Keratinocyte (primary cell): ENCODE data around the gene MYH10. TPM values are rescaled to one million over a fixed set of nuclear protein-coding genes. Genes with fewer than 3 reads are reported as not detected.

Experiments
- DNase-seq: peaks from one replicate; pipeline ENCODE4 v3.0.0-alpha.2; 2011; ENCODE audit warnings: low read depth, missing footprints, low spot score
- FAIRE-seq: peaks from 2 replicates; lab custom pipeline; 2011; peaks lifted over from hg19 to GRCh38; lab: Jason Lieb, UNC
- H2AFZ ChIP-seq: 2 replicates; pipeline ENCODE4 v1.6.0; 2012; ENCODE audit warnings: low read length, control low read depth, inconsistent platforms; ENCODE audit not compliant: control insufficient read depth
- H3K27ac ChIP-seq: 2 replicates; pipeline ENCODE4 v1.5.1; 2011; ENCODE audit warnings: low read length; ENCODE audit not compliant: control insufficient read depth, insufficient read depth
- H3K27me3 ChIP-seq: 3 replicates; pipeline ENCODE4 v1.6.0; 2011; ENCODE audit warnings: low read length; ENCODE audit not compliant: control insufficient read depth, insufficient read depth; ENCODE audit errors: extremely low read depth
- H3K36me3 ChIP-seq, 2 experiments: 2 replicates in 1 of 2; 3 replicates in 1 of 2; pipeline ENCODE4 v1.5.1; 2011; ENCODE audit warnings: low read length in 2 of 2, mild to moderate bottlenecking in 1 of 2; ENCODE audit not compliant: control insufficient read depth in 2 of 2, insufficient read depth in 2 of 2; ENCODE audit errors: extremely low read depth in 1 of 2
- H3K4me1 ChIP-seq: 3 replicates; pipeline ENCODE4 v1.5.1; 2011; ENCODE audit warnings: low read length; ENCODE audit not compliant: control insufficient read depth, insufficient read depth; ENCODE audit errors: extremely low read depth
- H3K4me2 ChIP-seq: 3 replicates; pipeline ENCODE4 v1.6.0; 2011; ENCODE audit warnings: low read depth, low read length; ENCODE audit not compliant: control insufficient read depth, insufficient read depth; ENCODE audit errors: extremely low read depth
- H3K4me3 ChIP-seq, 3 experiments: fragments of 200-600 bp in 1 of 3; sonication (generic) in 1 of 3; 2 replicates in 2 of 3; 3 replicates in 1 of 3; pipeline ENCODE4 v1.5.1; 2011 to 2016; ENCODE audit warnings: low read length in 3 of 3, mild to moderate bottlenecking in 3 of 3, control low read depth in 2 of 3, inconsistent platforms in 1 of 3, low read depth in 1 of 3, mixed read lengths in 1 of 3, mixed run types in 1 of 3, moderate library complexity in 1 of 3; ENCODE audit not compliant: control insufficient read depth in 2 of 3, insufficient read depth in 2 of 3; ENCODE audit errors: extremely low read depth in 1 of 3
- H3K79me2 ChIP-seq: 2 replicates; pipeline ENCODE4 v1.6.0; 2012; ENCODE audit warnings: low read length; ENCODE audit not compliant: control insufficient read depth, insufficient read depth
- H3K9ac ChIP-seq: 3 replicates; pipeline ENCODE4 v1.6.0; 2011; ENCODE audit warnings: low read length; ENCODE audit not compliant: control insufficient read depth, insufficient read depth; ENCODE audit errors: extremely low read depth
- H3K9me1 ChIP-seq: 3 replicates; pipeline ENCODE4 v1.6.0; 2011; ENCODE audit warnings: low read length; ENCODE audit not compliant: control insufficient read depth, insufficient read depth; ENCODE audit errors: extremely low read depth
- H3K9me3 ChIP-seq: 2 replicates; pipeline ENCODE4 v1.5.1; 2012; ENCODE audit warnings: low read depth, low read length; ENCODE audit not compliant: control insufficient read depth
- H4K20me1 ChIP-seq: 3 replicates; pipeline ENCODE4 v1.6.0; 2011; ENCODE audit warnings: low read length; ENCODE audit not compliant: control insufficient read depth, insufficient read depth; ENCODE audit errors: extremely low read depth
- EZH2 ChIP-seq: IDR thresholded peaks from one replicate; pipeline ENCODE4 v1.6.1; 2012; ENCODE audit warnings: inconsistent platforms, mild to moderate bottlenecking, low read length, moderate library complexity
- dilution Hi-C: fragments of 300-500 bp; cut with MboI; formaldehyde crosslinking; loops from one replicate; pipeline ENCODE4 v1.7.0; 2020; ENCODE audit warnings: low sequenced_read_pairs; ENCODE audit not compliant: extremely low pct_ligation_motif_present
- polyA plus RNA-seq, 5 experiments: library from polyadenylated mRNA; depleted of rRNA in 3 of 5; stranded (reverse) in 3 of 5; stranded (forward) in 1 of 5; unstranded in 1 of 5; fragments of >200 nt; gene quantifications; 1 replicate in 1 of 5; 2 replicates in 3 of 5; 3 replicates in 1 of 5; pipeline versions ENCODE4 v1.2.1 to v1.2.3, GENCODE V29; 2011 to 2012; ENCODE audit warnings: missing spikeins in 2 of 5, low read depth in 1 of 5, low replicate concordance in 1 of 5
- TF ChIP-seq, protein P1 (sequence below), 3 experiments: IDR thresholded peaks in 1 of 3; conservative IDR thresholded peaks in 1 of 3; optimal IDR thresholded peaks in 1 of 3; 2 replicates in 2 of 3; 3 replicates in 1 of 3; pipeline versions ENCODE3 to v1.5.1; 2011; ENCODE audit warnings: low read length in 3 of 3, mild to moderate bottlenecking in 3 of 3, moderate library complexity in 2 of 3, control low read depth in 1 of 3, inconsistent platforms in 1 of 3; ENCODE audit not compliant: insufficient read depth in 2 of 3; ENCODE audit errors: extremely low read depth in 1 of 3

The MYH10 gene
- polyA plus RNA-seq, 1 donor (not counting 4 experiments of a cell fraction or from before 2014, with no cell fraction given): 21.2 TPM

DNA sequence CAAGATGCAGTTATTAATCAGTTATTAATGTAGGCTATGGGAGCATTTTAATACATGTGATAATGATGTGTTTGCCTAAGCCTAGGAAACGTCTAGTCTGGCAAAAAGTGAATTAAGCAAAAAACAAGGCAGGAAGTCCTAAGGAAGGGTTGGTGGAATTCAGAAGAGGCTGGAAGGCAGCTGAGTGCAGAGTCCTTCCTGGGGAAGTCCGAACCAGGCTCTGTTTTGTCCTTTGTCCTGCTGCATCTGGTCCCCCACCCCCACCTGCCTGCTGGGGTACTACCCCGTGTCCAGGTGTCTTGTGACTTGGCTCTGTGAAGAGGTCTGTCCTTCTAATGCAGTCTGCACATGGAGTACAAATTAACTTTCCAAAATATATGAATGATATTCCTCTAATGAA, 1.5 kb upstream of the MYH10 start:
- peaks cover 10% of the 10 kb centered on the region for H3K4me1 ChIP-seq
- H3K27ac ChIP-seq: no peak overlapping the region
- peak overlapping the region; percentile 85 for H3K9ac ChIP-seq
- no peaks in the 10 kb centered on the region for H3K27me3 ChIP-seq
- H4K20me1 ChIP-seq: no peaks in the 10 kb centered on the region
- peak overlapping the region; percentile 81 for H3K4me2 ChIP-seq
- H3K36me3 ChIP-seq: no peaks in the 10 kb centered on the region
- no peaks in the 10 kb centered on the region for H3K9me1 ChIP-seq
- no peak for FAIRE-seq
- dilution Hi-C loops: loop anchor here (25.0 kb wide), 1 partner anchor 105 kb away; the partner anchor contains the start of gene CCDC42
- H2AFZ ChIP-seq: peak overlapping the region; percentile 30
- no peak for TF ChIP-seq EZH2
- TF ChIP-seq, protein P1, sequence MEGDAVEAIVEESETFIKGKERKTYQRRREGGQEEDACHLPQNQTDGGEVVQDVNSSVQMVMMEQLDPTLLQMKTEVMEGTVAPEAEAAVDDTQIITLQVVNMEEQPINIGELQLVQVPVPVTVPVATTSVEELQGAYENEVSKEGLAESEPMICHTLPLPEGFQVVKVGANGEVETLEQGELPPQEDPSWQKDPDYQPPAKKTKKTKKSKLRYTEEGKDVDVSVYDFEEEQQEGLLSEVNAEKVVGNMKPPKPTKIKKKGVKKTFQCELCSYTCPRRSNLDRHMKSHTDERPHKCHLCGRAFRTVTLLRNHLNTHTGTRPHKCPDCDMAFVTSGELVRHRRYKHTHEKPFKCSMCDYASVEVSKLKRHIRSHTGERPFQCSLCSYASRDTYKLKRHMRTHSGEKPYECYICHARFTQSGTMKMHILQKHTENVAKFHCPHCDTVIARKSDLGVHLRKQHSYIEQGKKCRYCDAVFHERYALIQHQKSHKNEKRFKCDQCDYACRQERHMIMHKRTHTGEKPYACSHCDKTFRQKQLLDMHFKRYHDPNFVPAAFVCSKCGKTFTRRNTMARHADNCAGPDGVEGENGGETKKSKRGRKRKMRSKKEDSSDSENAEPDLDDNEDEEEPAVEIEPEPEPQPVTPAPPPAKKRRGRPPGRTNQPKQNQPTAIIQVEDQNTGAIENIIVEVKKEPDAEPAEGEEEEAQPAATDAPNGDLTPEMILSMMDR (optimal IDR thresholded peaks at IDR 0.05 in 1 of 3, IDR thresholded peaks at IDR 0.05 in 1 of 3, conservative IDR thresholded peaks at IDR 0.05 in 1 of 3; ENCODE audit: extremely low read depth in 1 of 3, insufficient read depth in 2 of 3, low read length in 3 of 3): no peak
- H3K4me3 ChIP-seq: no peak overlapping the region
- peaks cover 27% of the 10 kb centered on the region for H3K79me2 ChIP-seq
- no peaks in the 10 kb centered on the region for H3K9me3 ChIP-seq
- no peak for DNase-seq

DNA sequence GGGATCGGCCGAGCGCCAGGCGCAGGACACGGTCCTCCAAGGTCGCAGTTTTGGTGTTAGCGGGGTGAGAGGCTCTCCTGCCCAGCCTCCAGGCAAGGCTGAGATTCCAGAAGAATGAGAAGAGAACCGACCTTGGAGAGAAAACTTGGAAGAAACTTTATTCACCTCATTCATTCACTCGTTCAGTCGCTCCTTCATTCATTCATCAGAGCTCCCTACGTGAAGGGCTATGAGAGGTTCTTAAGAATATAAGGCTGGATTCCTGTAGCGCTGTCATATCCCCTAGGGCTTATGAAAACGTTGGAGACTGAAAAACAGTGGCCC, 991 bp upstream of the MYH10 start:
- FAIRE-seq (peak; percentile 39), DNase-seq (no peak)
- Histone ChIP-seq H3K79me2 (peaks cover 27% of the 10 kb centered on the region), H4K20me1 (no peaks in the 10 kb centered on the region), H3K4me1 (peaks cover 10% of the 10 kb centered on the region), H2AFZ (peak overlapping the region; percentile 95), H3K9ac (peak overlapping the region; percentile 85), H3K36me3 (no peaks in the 10 kb centered on the region), H3K27me3 (no peaks in the 10 kb centered on the region), H3K9me1 (no peaks in the 10 kb centered on the region), H3K4me3 (peak overlapping the region; percentile 86 to 96 (median 96)), H3K9me3 (no peaks in the 10 kb centered on the region), H3K27ac (peak overlapping the region; percentile 75), H3K4me2 (peak overlapping the region; percentile 81)
- dilution Hi-C loops: loop anchor here (25.0 kb wide), 1 partner anchor 106 kb away; the partner anchor contains the start of gene CCDC42
- TF ChIP-seq, protein P1 (optimal IDR thresholded peaks at IDR 0.05 in 1 of 3, IDR thresholded peaks at IDR 0.05 in 1 of 3, conservative IDR thresholded peaks at IDR 0.05 in 1 of 3; ENCODE audit: extremely low read depth in 1 of 3, insufficient read depth in 2 of 3, low read length in 3 of 3): no peak
- TF ChIP-seq EZH2: no peak
